Natural killer cell (primary cell): ENCODE data around the gene FFAR1. TPM values are rescaled to one million over a fixed set of nuclear protein-coding genes. Genes with fewer than 3 reads are reported as not detected.

ENCODE experiments used
- ATAC-seq, 3 donors: fragments of 150-1000 bp in 2 of 3; fragments of 200-7000 bp in 1 of 3; cut with Tn5 transposase; 1 replicate in 1 of 3; 2 replicates in 2 of 3; pipeline ENCODE4 v1.10.0; 2021; ENCODE audit warnings: mild to moderate bottlenecking in 2 of 3, moderate library complexity in 2 of 3
- DNase-seq, 2 donors: peaks; one replicate each; pipeline versions ENCODE4 v3.0.0 to v3.0.0-alpha.2; 2013 to 2021; ENCODE audit warnings: mixed read lengths in 1 of 2
- H3K27ac ChIP-seq: one replicate; pipeline ENCODE4 v1.5.1; 2013; ENCODE audit warnings: mild to moderate bottlenecking, low read length
- H3K27me3 ChIP-seq: one replicate; pipeline ENCODE4 v1.6.1; 2013; ENCODE audit warnings: low read length; ENCODE audit not compliant: control insufficient read depth, insufficient read depth
- H3K36me3 ChIP-seq: one replicate; pipeline ENCODE4 v1.6.1; 2013; ENCODE audit warnings: low read length; ENCODE audit not compliant: control insufficient read depth, insufficient read depth
- H3K4me1 ChIP-seq: one replicate; pipeline ENCODE4 v1.6.1; 2013; ENCODE audit warnings: low read length; ENCODE audit not compliant: control insufficient read depth, insufficient read depth
- H3K4me3 ChIP-seq: one replicate; pipeline ENCODE4 v1.5.1; 2013; ENCODE audit warnings: low read length
- H3K9me3 ChIP-seq: one replicate; pipeline ENCODE4 v1.6.1; 2013; ENCODE audit warnings: low read length; ENCODE audit not compliant: control insufficient read depth, insufficient read depth
- H3K27ac Mint-ChIP-seq, 2 donors: one replicate each; pipeline ENCODE4 v1.8.0; 2022; ENCODE audit warnings: mild to moderate bottlenecking in 2 of 2, mixed read lengths in 2 of 2, moderate library complexity in 1 of 2
- H3K27me3 Mint-ChIP-seq, 2 donors: one replicate each; pipeline ENCODE4 v1.8.0; 2022; ENCODE audit warnings: low read depth in 2 of 2, mixed read lengths in 2 of 2
- H3K36me3 Mint-ChIP-seq: one replicate; pipeline ENCODE4 v1.8.0; 2022; ENCODE audit warnings: mixed read lengths
- H3K4me1 Mint-ChIP-seq, 2 donors: one replicate each; pipeline ENCODE4 v1.8.0; 2022; ENCODE audit warnings: mixed read lengths in 2 of 2
- H3K4me3 Mint-ChIP-seq: one replicate; pipeline ENCODE4 v1.8.0; 2022; ENCODE audit warnings: mild to moderate bottlenecking, moderate library complexity, mixed read lengths
- H3K9me3 Mint-ChIP-seq, 2 donors: one replicate each; pipeline ENCODE4 v1.8.0; 2022; ENCODE audit warnings: mixed read lengths in 2 of 2
- CTCF ChIP-seq: fragments of 200-600 bp; IDR thresholded peaks from one replicate; pipeline ENCODE4 v1.8.0; 2022; ENCODE audit warnings: antibody characterized with exemption
- whole genome bisulfite sequencing: methylation state at CpG from one replicate; pipeline ENCODE4 v1.1.7; 2013; ENCODE audit warnings: missing lambda C conversion rate; ENCODE audit not compliant: insufficient coverage; 5-methylcytosine and 5-hydroxymethylcytosine counted together
- intact Hi-C: fragments of 100-400 bp; cut with micrococcal nuclease; formaldehyde crosslinking; loops from one replicate; pipeline ENCODE4 v1.14.2; 2022
- total RNA-seq, 4 donors: library from RNA; stranded (reverse); fragments of 120-200 nt in 1 of 4; gene quantifications; one replicate each; pipeline versions ENCODE4 v1.2.3 to v1.2.4, GENCODE V29; 2013 to 2022

The FFAR1 gene
- total RNA-seq, 3 donors from 2014 or later (not counting 1 experiment from before 2014, with no cell fraction given), result 0.30 to 0.47 TPM; not detected in 1

GRCh38 chr19:35314858-35315470 lies 32.7 kb upstream of the FFAR1 start:
- H3K27me3 ChIP-seq, result no peaks in the 10 kb centered on the region
- no peak overlapping the region for H3K4me3 ChIP-seq
- intact Hi-C loops, result no loop called here
- no peaks in the 10 kb centered on the region for H3K36me3 ChIP-seq
- Mint-ChIP-seq H3K36me3 (no peaks in the 10 kb centered on the region), H3K4me1 (peaks cover 0 to 8% of the 10 kb centered on the region in 2 donors), H3K27me3 (peaks cover 0 to 10% of the 10 kb centered on the region in 2 donors), H3K27ac (no peak overlapping the region), H3K9me3 (no peaks in the 10 kb centered on the region), H3K4me3 (no peak overlapping the region)
- H3K4me1 ChIP-seq, result peaks cover 35% of the 10 kb centered on the region
- H3K27ac ChIP-seq, result no peak overlapping the region
- no peak for TF ChIP-seq CTCF
- 82% methylated on average over 10 of the region's 10 CpGs for WGBS
- DNase-seq (no peak), ATAC-seq (no peak)
- no peaks in the 10 kb centered on the region for H3K9me3 ChIP-seq

DNA sequence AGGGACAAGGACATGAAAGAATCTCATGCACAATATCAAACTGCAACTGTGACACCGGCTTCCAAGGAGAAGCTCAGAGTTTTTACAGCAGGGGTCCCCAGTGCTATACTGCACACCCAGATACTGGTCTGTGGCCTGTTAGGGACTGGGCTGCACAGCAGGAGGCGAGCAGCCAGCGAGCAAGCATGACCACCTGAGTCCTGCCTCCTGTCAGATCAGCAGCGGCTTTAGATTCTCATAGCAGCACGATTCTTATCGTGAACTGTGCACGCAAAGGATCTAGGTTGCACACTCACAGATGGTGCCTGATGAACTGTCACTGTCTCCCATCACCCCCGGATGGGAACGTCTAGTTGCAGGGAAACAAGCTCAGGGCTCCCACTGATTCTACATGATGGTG lies 31.8 kb upstream of the FFAR1 start:
- H3K4me3 Mint-ChIP-seq, result no peak overlapping the region

GRCh38 chr19:35316560-35316959 lies 31.1 kb upstream of the FFAR1 start:
- Mint-ChIP-seq H3K27ac (no peak overlapping the region), H3K4me1 (peaks cover 0 to 8% of the 10 kb centered on the region in 2 donors), H3K9me3 (no peaks in the 10 kb centered on the region), H3K27me3 (peaks cover 0 to 10% of the 10 kb centered on the region in 2 donors), H3K4me3 (no peak overlapping the region), H3K36me3 (no peaks in the 10 kb centered on the region)
- Histone ChIP-seq H3K27me3 (no peaks in the 10 kb centered on the region), H3K27ac (peak overlapping the region; percentile 51), H3K4me3 (no peak overlapping the region), H3K36me3 (no peaks in the 10 kb centered on the region), H3K4me1 (peaks cover 46% of the 10 kb centered on the region), H3K9me3 (no peaks in the 10 kb centered on the region)
- 85% methylated on average over 7 of the region's 9 CpGs for WGBS
- DNase-seq, result no peak
- intact Hi-C loops, result no loop called here
- ATAC-seq, result no peak
- no peak for TF ChIP-seq CTCF

More for the DNA sequence above, 31.8 kb upstream of the FFAR1 start:
- Histone ChIP-seq H3K27me3 (no peaks in the 10 kb centered on the region), H3K4me1 (peaks cover 44% of the 10 kb centered on the region), H3K4me3 (no peak overlapping the region), H3K27ac (no peak overlapping the region), H3K9me3 (no peaks in the 10 kb centered on the region), H3K36me3 (no peaks in the 10 kb centered on the region)
- TF ChIP-seq CTCF, result no peak
- no peaks in the 10 kb centered on the region for H3K9me3 Mint-ChIP-seq
- WGBS, result 89% methylated on average over 9 of the region's 9 CpGs
- H3K27me3 Mint-ChIP-seq, result peaks cover 0 to 10% of the 10 kb centered on the region in 2 donors
- H3K4me1 Mint-ChIP-seq, result peaks cover 0 to 8% of the 10 kb centered on the region in 2 donors
- intact Hi-C loops, result no loop called here
- H3K27ac Mint-ChIP-seq, result no peak overlapping the region
- no peak for ATAC-seq
- DNase-seq, result no peak
- H3K36me3 Mint-ChIP-seq, result no peaks in the 10 kb centered on the region
